GM12872 (cell line): ENCODE measurements around the gene ATP11B.

Source experiments
- CTCF ChIP-seq: IDR thresholded peaks from 3 replicates; pipeline ENCODE4 v1.5.1; 2011; ENCODE audit warnings: low read depth, mild to moderate bottlenecking, low read length, moderate library complexity; ENCODE audit not compliant: insufficient read depth

Gene ATP11B

GRCh38 chr3:182808041-182808770 is 14.9 kb downstream of the ATP11B start:
- no peak for TF ChIP-seq CTCF

GRCh38 chr3:182809531-182809930 is 16.2 kb downstream of the ATP11B start:
- TF ChIP-seq CTCF = no peak

- no peak for TF ChIP-seq CTCF
Observed at GRCh38 chr3:182810574-182811268, 17.4 kb downstream of the ATP11B start.

- TF ChIP-seq CTCF = no peak
Observed at GRCh38 chr3:182811269-182811596, 17.9 kb downstream of the ATP11B start.

GRCh38 chr3:182812123-182812522 is 18.8 kb downstream of the ATP11B start:
- TF ChIP-seq CTCF = no peak

- no peak for TF ChIP-seq CTCF
Observed at GRCh38 chr3:182814419-182815062, 21.2 kb downstream of the ATP11B start.

GRCh38 chr3:182816181-182816580 is 22.9 kb downstream of the ATP11B start:
- no peak for TF ChIP-seq CTCF
